SK-N-SH (cell line): ENCODE measurements around the gene OR51E2. TPM values are rescaled to one million over a fixed set of nuclear protein-coding genes. Genes with fewer than 3 reads are reported as not detected.

Experiments used
- CTCF ChIA-PET: fragments of 300-600, 350-600 bp; formaldehyde crosslinking; extraction: SDS; loops from one replicate; lab custom pipeline; 2021; lab: Yijun Ruan, JAX
- POLR2A ChIA-PET: fragments of 350-600 bp; sonication (Branson Sonifier 250); formaldehyde crosslinking; extraction: SDS; loops from one replicate; lab custom pipeline; 2020; ENCODE audit warnings: antibody characterized with exemption, inconsistent platforms; lab: Yijun Ruan, JAX
- DNase-seq: peaks from one replicate; pipeline ENCODE4 v3.0.0; 2012
- H2AFZ ChIP-seq: fragments of 200-600 bp; sonication (generic); 2 replicates; pipeline ENCODE4 v1.8.1; 2016; ENCODE audit warnings: antibody characterized with exemption, mild to moderate bottlenecking, low read depth
- H3F3A ChIP-seq: fragments of 200-600 bp; sonication (generic); replicated peaks from 2 replicates; pipeline ENCODE3; 2016; ENCODE audit warnings: antibody characterized with exemption, mild to moderate bottlenecking; ENCODE audit not compliant: insufficient read depth
- H3K27ac ChIP-seq, 2 experiments: fragments of 200-500 bp in 1 of 2; fragments of 200-600 bp in 1 of 2; sonication (Bioruptor generic) in 1 of 2; sonication (generic), shearing (Covaris generic) in 1 of 2; 2 replicates each; pipeline versions ENCODE4 v1.5.1 to v1.6.1; 2014 to 2016; ENCODE audit warnings: low read depth in 2 of 2, inconsistent platforms in 1 of 2, low read length in 1 of 2, mild to moderate bottlenecking in 1 of 2, mixed read lengths in 1 of 2
- H3K27me3 ChIP-seq: fragments of 200-600 bp; sonication (generic), shearing (Covaris generic); 2 replicates; pipeline ENCODE4 v1.6.1; 2016; ENCODE audit warnings: mixed run types; ENCODE audit not compliant: insufficient read depth
- H3K36me3 ChIP-seq, 2 experiments: fragments of 200-500 bp in 1 of 2; fragments of 200-600 bp in 1 of 2; sonication (Bioruptor generic) in 1 of 2; sonication (generic) in 1 of 2; replicated peaks in 1 of 2; 2 replicates each; pipeline versions ENCODE3 to v1.5.1; 2014 to 2016; ENCODE audit warnings: low read length in 1 of 2, mild to moderate bottlenecking in 1 of 2; ENCODE audit not compliant: insufficient read depth in 2 of 2, control insufficient read depth in 1 of 2
- H3K4me1 ChIP-seq, 2 experiments: fragments of 200-500 bp in 1 of 2; fragments of 200-600 bp in 1 of 2; sonication (Bioruptor generic) in 1 of 2; sonication (generic), shearing (Covaris generic) in 1 of 2; 2 replicates each; pipeline versions ENCODE4 v1.5.1 to v1.6.1; 2014 to 2016; ENCODE audit warnings: low read depth in 1 of 2, low read length in 1 of 2, mixed run types in 1 of 2; ENCODE audit not compliant: insufficient read depth in 2 of 2, control insufficient read depth in 1 of 2
- H3K4me2 ChIP-seq: fragments of 200-600 bp; sonication (generic), shearing (Covaris generic); 2 replicates; pipeline ENCODE4 v1.6.1; 2017; ENCODE audit warnings: mixed run types
- H3K4me3 ChIP-seq, 2 experiments: fragments of 200-500 bp in 1 of 2; fragments of 200-600 bp in 1 of 2; sonication (Bioruptor generic) in 1 of 2; sonication (generic), shearing (Covaris generic) in 1 of 2; 2 replicates each; pipeline versions ENCODE4 v1.5.1 to v1.8.1; 2014 to 2016; ENCODE audit warnings: low read depth in 2 of 2, inconsistent platforms in 1 of 2, low read length in 1 of 2, mild to moderate bottlenecking in 1 of 2, mixed read lengths in 1 of 2, moderate library complexity in 1 of 2
- H3K79me2 ChIP-seq: fragments of 200-600 bp; sonication (generic); 2 replicates; pipeline ENCODE4 v1.8.1; 2017; ENCODE audit warnings: mild to moderate bottlenecking; ENCODE audit not compliant: insufficient read depth
- H3K9ac ChIP-seq: fragments of 200-600 bp; sonication (generic); 2 replicates; pipeline ENCODE4 v1.6.1; 2017; ENCODE audit warnings: mixed run types
- H3K9me2 ChIP-seq: fragments of 200-600 bp; sonication (generic); 2 replicates; pipeline ENCODE4 v1.6.1; 2017; ENCODE audit warnings: mixed run types
- H3K9me3 ChIP-seq: fragments of 200-600 bp; sonication (generic); 2 replicates; pipeline ENCODE4 v1.6.1; 2017; ENCODE audit warnings: mixed run types, mild to moderate bottlenecking, moderate library complexity
- H4K20me1 ChIP-seq: fragments of 200-600 bp; sonication (generic); 2 replicates; pipeline ENCODE4 v1.6.1; 2017; ENCODE audit warnings: mild to moderate bottlenecking, mixed run types; ENCODE audit not compliant: insufficient read depth
- CHD2 ChIP-seq: fragments of 150-350 bp; IDR thresholded peaks from 2 replicates; pipeline ENCODE4 v1.6.1; 2018; ENCODE audit warnings: low read length; ENCODE audit not compliant: partially characterized antibody
- ELF1 ChIP-seq: IDR thresholded peaks from 2 replicates; pipeline ENCODE4 v1.4.0; 2012
- EZH2phosphoT487 ChIP-seq: fragments of 200-600 bp; sonication (generic); IDR thresholded peaks from 2 replicates; pipeline ENCODE4 v1.6.1; 2017; ENCODE audit warnings: low read depth, mixed run types, mild to moderate bottlenecking, antibody characterized with exemption, moderate library complexity, borderline replicate concordance
- FOSL2 ChIP-seq: IDR thresholded peaks from 2 replicates; pipeline ENCODE4 v1.4.0; 2012; ENCODE audit warnings: low read depth, mild to moderate bottlenecking, moderate library complexity, borderline replicate concordance
- FOXJ3 ChIP-seq: sonication (generic); formaldehyde crosslinking; IDR thresholded peaks from 2 replicates; pipeline ENCODE4 v1.5.1; 2020; ENCODE audit warnings: mild to moderate bottlenecking, missing genetic modification reagents
- FOXM1 ChIP-seq: IDR thresholded peaks from 2 replicates; pipeline ENCODE4 v1.4.0; 2012; ENCODE audit warnings: low read depth, mild to moderate bottlenecking
- GABPA ChIP-seq: IDR thresholded peaks from 2 replicates; pipeline ENCODE4 v1.4.0; 2012; ENCODE audit warnings: low read depth, mild to moderate bottlenecking
- GATA2 ChIP-seq: sonication (generic); formaldehyde crosslinking; IDR thresholded peaks from 2 replicates; pipeline ENCODE4 v1.5.0; 2020; ENCODE audit warnings: mild to moderate bottlenecking, missing genetic modification reagents
- IRF3 ChIP-seq: fragments of 150-350 bp; IDR thresholded peaks from 2 replicates; pipeline ENCODE4 v1.6.1; 2016; ENCODE audit warnings: mild to moderate bottlenecking, low read depth, low read length
- JUND ChIP-seq: IDR thresholded peaks from 2 replicates; pipeline ENCODE4 v1.4.0; 2012
- MEF2A ChIP-seq: IDR thresholded peaks from 2 replicates; pipeline ENCODE4 v1.4.0; 2012; ENCODE audit warnings: low read depth, borderline replicate concordance
- MXI1 ChIP-seq: IDR thresholded peaks from 2 replicates; pipeline ENCODE4 v1.6.1; 2012; ENCODE audit warnings: mild to moderate bottlenecking, low read depth, low read length, improper control_type of control experiment
- PBX3 ChIP-seq: IDR thresholded peaks from 2 replicates; pipeline ENCODE4; 2012
- RCOR1 ChIP-seq: fragments of 150-350 bp; IDR thresholded peaks from 2 replicates; pipeline ENCODE4 v1.6.1; 2017; ENCODE audit warnings: antibody characterized with exemption, low read length
- RXRA ChIP-seq: IDR thresholded peaks from 2 replicates; pipeline ENCODE4 v1.4.0; 2012; ENCODE audit warnings: low read depth, mild to moderate bottlenecking, borderline replicate concordance
- SIN3A ChIP-seq: IDR thresholded peaks from 2 replicates; pipeline ENCODE4 v1.6.1; 2012; ENCODE audit warnings: low read depth, mild to moderate bottlenecking, low read length, moderate library complexity, borderline replicate concordance
- TAF1 ChIP-seq: IDR thresholded peaks from 2 replicates; pipeline ENCODE4 v1.6.1; 2012; ENCODE audit warnings: low read depth, mild to moderate bottlenecking, low read length, moderate library complexity, borderline replicate concordance
- TEAD4 ChIP-seq: IDR thresholded peaks from 2 replicates; pipeline ENCODE4 v1.4.0; 2012; ENCODE audit warnings: mild to moderate bottlenecking, borderline replicate concordance; ENCODE audit not compliant: insufficient read depth
- USF2 ChIP-seq: fragments of 150-350 bp; IDR thresholded peaks from 2 replicates; pipeline ENCODE4 v1.6.1; 2017; ENCODE audit warnings: antibody characterized with exemption, low read length, low read depth, borderline replicate concordance
- YY1 ChIP-seq: IDR thresholded peaks from 2 replicates; pipeline ENCODE4 v1.4.0; 2012; ENCODE audit warnings: low read depth, mild to moderate bottlenecking
- ZBTB33 ChIP-seq: IDR thresholded peaks from 2 replicates; pipeline ENCODE4 v1.4.0; 2012; ENCODE audit warnings: low read depth, borderline replicate concordance
- WGBS: methylation state at CpG from one replicate; pipeline ENCODE4 v1.1.6; 2017; ENCODE audit warnings: low lambda C conversion rate; 5-methylcytosine and 5-hydroxymethylcytosine counted together
- polyA plus RNA-seq, 3 experiments: library from polyadenylated mRNA; depleted of rRNA; stranded (reverse); fragments of >200 nt; gene quantifications; 2 replicates each; pipeline ENCODE4 v1.2.3, GENCODE V29; 2012

The OR51E2 gene
- polyA plus RNA-seq, 1 of the 3 experiments (the other 2 are of a cell fraction): not detected

GRCh38 chr11:4695442-4695841 is 2.2 kb downstream of the OR51E2 start:
- Histone ChIP-seq H3K4me1 (no peaks in the 10 kb centered on the region), H3K79me2 (no peaks in the 10 kb centered on the region), H3K9me2 (no peaks in the 10 kb centered on the region), H3K27me3 (peaks cover 7% of the 10 kb centered on the region; the same call in 1 of the 2 replicates), H3K9ac (no peak overlapping the region), H3F3A (no peaks in the 10 kb centered on the region), H3K4me2 (no peak overlapping the region), H2AFZ (no peak overlapping the region), H4K20me1 (no peaks in the 10 kb centered on the region), H3K4me3 (no peak overlapping the region), H3K27ac (no peak overlapping the region), H3K36me3 (no peaks in the 10 kb centered on the region), H3K9me3 (no peaks in the 10 kb centered on the region)
- no peak for TF ChIP-seq RCOR1
- no peak for TF ChIP-seq IRF3
- TF ChIP-seq GABPA: no peak
- no peak for TF ChIP-seq ELF1
- TF ChIP-seq FOSL2: no peak
- no peak for TF ChIP-seq FOXJ3
- no peak for TF ChIP-seq USF2
- no peak for TF ChIP-seq MXI1
- TF ChIP-seq EZH2phosphoT487: no peak
- TF ChIP-seq MEF2A: no peak
- TF ChIP-seq FOXM1: no peak
- no peak for TF ChIP-seq ZBTB33
- DNase-seq: no peak
- WGBS: 0% methylated on average over 1 of the region's 1 CpG
- CTCF ChIA-PET: no interaction called here
- POLR2A ChIA-PET: no interaction called here

GRCh38 chr11:4684631-4685285 is 12.9 kb downstream of the OR51E2 start:
- 4% methylated on average over 3 of the region's 3 CpGs for WGBS
- ChIA-PET CTCF (interaction anchor here (1.3 kb wide), 2 partner anchors 45 to 48 kb away, joined by 3 to 4 read pairs; partner anchors contain the start of gene OR51D1), POLR2A (no interaction called here)
- Histone ChIP-seq H3K4me1 (no peaks in the 10 kb centered on the region; a peak in 1 of 4 replicates), H4K20me1 (no peaks in the 10 kb centered on the region), H3K9me2 (no peaks in the 10 kb centered on the region), H3K27ac (no peak overlapping the region), H3K9ac (no peak overlapping the region), H3K36me3 (no peaks in the 10 kb centered on the region), H2AFZ (no peak overlapping the region), H3K4me3 (no peak overlapping the region), H3K9me3 (no peaks in the 10 kb centered on the region), H3F3A (no peaks in the 10 kb centered on the region), H3K4me2 (no peak overlapping the region), H3K27me3 (no peaks in the 10 kb centered on the region; the same call in 1 of the 2 replicates), H3K79me2 (no peaks in the 10 kb centered on the region)
- no peak for DNase-seq
- TF ChIP-seq IRF3: no peak
- TF ChIP-seq MXI1: no peak
- no peak for TF ChIP-seq GATA2
- TF ChIP-seq TEAD4: no peak
- TF ChIP-seq PBX3: no peak
- no peak for TF ChIP-seq RXRA
- no peak for TF ChIP-seq EZH2phosphoT487
- TF ChIP-seq YY1: no peak
- TF ChIP-seq TAF1: no peak
- TF ChIP-seq CHD2: no peak
- TF ChIP-seq SIN3A: no peak
- TF ChIP-seq JUND: no peak
